RPMI8226 (cell line): ENCODE results near the gene ITGB6.
"Not testable (repeated sequence)": the region's sequence is repeated elsewhere in the genome, so short reads cannot be mapped to it uniquely, and the experiment has no call there.

Experiments
- DNase-seq: peaks from one replicate; pipeline ENCODE4 v3.0.0-alpha.2; 2015

Gene ITGB6

GRCh38 chr2:160137464-160137863 lies 62.6 kb downstream of the ITGB6 start:
- no peak for DNase-seq

- DNase-seq: no peak
These were observed 67.3 kb downstream of the ITGB6 start for GRCh38 chr2:160132761-160133160.

- no peak for DNase-seq
These were observed 73.3 kb downstream of the ITGB6 start for GRCh38 chr2:160126756-160127155.

- DNase-seq: no peak
These were observed 73.8 kb downstream of the ITGB6 start for GRCh38 chr2:160126315-160126714.

GRCh38 chr2:160125828-160126227 lies 74.2 kb downstream of the ITGB6 start:
- no peak for DNase-seq

- DNase-seq: no peak
These were observed 74.7 kb downstream of the ITGB6 start for GRCh38 chr2:160125366-160125765.

GRCh38 chr2:160124571-160124970 lies 75.5 kb downstream of the ITGB6 start:
- no peak for DNase-seq

- not testable (repeated sequence) for DNase-seq
These were observed 85.4 kb downstream of the ITGB6 start for GRCh38 chr2:160114721-160115120.

GRCh38 chr2:160114020-160114419 lies 86.1 kb downstream of the ITGB6 start:
- DNase-seq: no peak

- DNase-seq: no peak
These were observed 87.9 kb downstream of the ITGB6 start for GRCh38 chr2:160111951-160112798.

GRCh38 chr2:160110674-160111239 lies 89.3 kb downstream of the ITGB6 start:
- no peak for DNase-seq

- peak; percentile 69 for DNase-seq
These were observed 90.0 kb downstream of the ITGB6 start for GRCh38 chr2:160109939-160110673.

GRCh38 chr2:160109243-160109642 lies 90.8 kb downstream of the ITGB6 start:
- no peak for DNase-seq

GRCh38 chr2:160108646-160109045 lies 91.4 kb downstream of the ITGB6 start:
- no peak for DNase-seq

GRCh38 chr2:160105366-160105765 lies 94.7 kb downstream of the ITGB6 start:
- no peak for DNase-seq

- DNase-seq: no peak
These were observed 96.0 kb downstream of the ITGB6 start for GRCh38 chr2:160104115-160104514.

GRCh38 chr2:160097326-160097725 lies 102.7 kb downstream of the ITGB6 start:
- DNase-seq: no peak

GRCh38 chr2:160096409-160096808 lies 103.7 kb downstream of the ITGB6 start:
- no peak for DNase-seq

GRCh38 chr2:160092445-160092844 lies 107.6 kb downstream of the ITGB6 start:
- DNase-seq: no peak

- DNase-seq: no peak
These were observed 108.7 kb downstream of the ITGB6 start for GRCh38 chr2:160091381-160091780.

- DNase-seq: peak; percentile 41
These were observed 112.0 kb downstream of the ITGB6 start for GRCh38 chr2:160087854-160088745.

- peak; percentile 35 for DNase-seq
These were observed 114.4 kb downstream of the ITGB6 start for GRCh38 chr2:160085662-160086061.
